ENCODE results near the gene GOLPH3. TPM values are rescaled to one million over a fixed set of nuclear protein-coding genes. Genes with fewer than 3 reads are reported as not detected.

The GOLPH3 gene
- total and polyA plus RNA-seq, 2 of the 8 experiments (the other 6 are each of a cell fraction or from before 2014, with no cell fraction given), result 53.7 to 93.6 TPM

GRCh38 chr5:32116574-32117313 lies 57.4 kb downstream of the GOLPH3 start:
- Histone ChIP-seq H4K91ac (replicated peaks; ENCODE audit: insufficient read length, low read length) (no peak overlapping the region), H3K18ac (ENCODE audit: extremely low read depth, low read length) (no peak overlapping the region), H3K27me3 (replicated peaks in 1 of 4; ENCODE audit: control insufficient read depth in 3 of 4, extremely low read depth in 1 of 4, insufficient read depth in 3 of 4, low read length in 3 of 4) (no peaks in the 10 kb centered on the region), H2BK12ac (ENCODE audit: low read depth, low read length) (no peak overlapping the region), H2BK15ac (ENCODE audit: low read length) (no peak overlapping the region), H2BK120ac (replicated peaks; ENCODE audit: low read depth, low read length) (no peak overlapping the region), H2BK20ac (ENCODE audit: low read length) (no peak overlapping the region), H3K23ac (ENCODE audit: insufficient read length) (no peak overlapping the region), H3K56ac (replicated peaks; ENCODE audit: insufficient read length, low read depth, low read length) (no peak overlapping the region), H3K4ac (replicated peaks; ENCODE audit: insufficient read length, low read depth, low read length) (no peak overlapping the region), H3K4me1 (replicated peaks in 1 of 4; ENCODE audit: control insufficient read depth in 3 of 4, insufficient read depth in 4 of 4, low read length in 3 of 4) (no peaks in the 10 kb centered on the region), H2AFZ (ENCODE audit: low read length) (no peak overlapping the region), H3K23me2 (ENCODE audit: low read depth, low read length) (no peaks in the 10 kb centered on the region), H4K20me1 (replicated peaks in 1 of 2; ENCODE audit: control insufficient read depth in 1 of 2, insufficient read depth in 2 of 2, low read length in 2 of 2) (peaks cover 2 to 5% of the 10 kb centered on the region in 2 experiments), H4K5ac (ENCODE audit: insufficient read length, low read depth, low read length) (no peak overlapping the region), H3K14ac (ENCODE audit: insufficient read length) (no peak overlapping the region), H2AK5ac (ENCODE audit: low read depth, low read length) (no peak overlapping the region), H3K9me3 (ENCODE audit: insufficient read depth in 2 of 2, low read depth in 1 of 2, low read length in 1 of 2) (no peaks in the 10 kb centered on the region), H3K9ac (replicated peaks in 1 of 4; ENCODE audit: extremely low read depth in 1 of 4, low read depth in 3 of 4, low read length in 3 of 4) (no peak overlapping the region), H3K4me3 (ENCODE audit: extremely low read depth in 1 of 4, insufficient read depth in 2 of 4, low read depth in 3 of 4, low read length in 4 of 4) (no peak overlapping the region), H3K79me1 (ENCODE audit: low read depth, low read length) (peaks cover 5% of the 10 kb centered on the region), H4K8ac (ENCODE audit: extremely low read depth, insufficient read depth, low read length) (no peak overlapping the region), H2BK5ac (ENCODE audit: low read depth, low read length) (no peak overlapping the region), H3K4me2 (ENCODE audit: insufficient read depth in 1 of 2, low read depth in 2 of 2, low read length in 2 of 2) (no peak overlapping the region), H3K79me2 (ENCODE audit: control insufficient read depth in 1 of 2, insufficient read depth in 2 of 2, low read length in 2 of 2) (peaks cover 0 to 22% of the 10 kb centered on the region in 2 experiments; a peak in 2 of 4 replicates), H3K36me3 (ENCODE audit: control insufficient read depth in 2 of 4, insufficient read depth in 4 of 4, low read length in 3 of 4) (peaks cover 5 to 39% (median 8%) of the 10 kb centered on the region in 4 experiments; a peak in 7 of 8 replicates), H3K27ac (ENCODE audit: low read depth, low read length) (no peak overlapping the region)
- ChIA-PET CTCF (ENCODE audit: partially characterized antibody) (interaction anchor here (0.5 to 1.6 kb wide), 4 partner anchors 83 to 213 kb away, joined by 3 to 5 read pairs (median 4); no protein-coding TSS in a partner anchor), POLR2A (ENCODE audit: partially characterized antibody) (interaction anchor here (0.7 kb wide), 1 partner anchor 185 kb away, joined by 3 read pairs; no protein-coding TSS in a partner anchor)
- WGBS, 2 experiments (ENCODE audit: extremely low coverage in 1 of 2, insufficient coverage in 1 of 2, insufficient read length in 1 of 2, insufficient replicate concordance in 2 of 2, low coverage in 1 of 2, low lambda C conversion rate in 2 of 2, missing lambda C conversion rate in 1 of 2), result 96% methylated on average over 4 of the region's 4 CpGs; no CpG with 5 or more reads in 1 of the 2 experiments
- DNase-seq (ENCODE audit: low read depth in 1 of 2, low spot score in 2 of 2) (no peak), FAIRE-seq (no peak)
- TF ChIP-seq E2F6 (IDR thresholded peaks at IDR 0.05), result no peak

All from H1 (cell line).